ENCODE results near the gene PTPN1. TPM values are rescaled to one million over a fixed set of nuclear protein-coding genes. Genes with fewer than 3 reads are reported as not detected.

The PTPN1 gene
- total RNA-seq, 1 donor from 2014 or later = 8.4 TPM

- H3K27me3 ChIP-seq (ENCODE audit: control insufficient read depth in 3 of 3, insufficient read depth in 3 of 3, low read length in 3 of 3) = no peaks in the 10 kb centered on the region
- H3K4me3 ChIP-seq (ENCODE audit: low read length in 3 of 3) = peak overlapping the region in 1 of 3 donors; percentile 27
- peaks cover 46 to 50% (median 47%) of the 10 kb centered on the region in 3 donors for H3K4me1 ChIP-seq (ENCODE audit: control insufficient read depth in 3 of 3, insufficient read depth in 3 of 3, low read length in 3 of 3)
- no peaks in the 10 kb centered on the region for H3K36me3 ChIP-seq (ENCODE audit: control insufficient read depth in 3 of 3, insufficient read depth in 3 of 3, low read length in 3 of 3)
- H3K9ac ChIP-seq (ENCODE audit: low read depth in 1 of 3, low read length in 3 of 3) = peak overlapping the region in 2 of 3 donors; percentile 25 to 99
- no peaks in the 10 kb centered on the region for H3K9me3 ChIP-seq (ENCODE audit: control insufficient read depth in 3 of 3, low read length in 3 of 3)
- H3K27ac ChIP-seq (ENCODE audit: low read depth, low read length) = no peak overlapping the region
Measured at GRCh38 chr20:50512323-50512722, 2.1 kb downstream of the PTPN1 start.

DNA sequence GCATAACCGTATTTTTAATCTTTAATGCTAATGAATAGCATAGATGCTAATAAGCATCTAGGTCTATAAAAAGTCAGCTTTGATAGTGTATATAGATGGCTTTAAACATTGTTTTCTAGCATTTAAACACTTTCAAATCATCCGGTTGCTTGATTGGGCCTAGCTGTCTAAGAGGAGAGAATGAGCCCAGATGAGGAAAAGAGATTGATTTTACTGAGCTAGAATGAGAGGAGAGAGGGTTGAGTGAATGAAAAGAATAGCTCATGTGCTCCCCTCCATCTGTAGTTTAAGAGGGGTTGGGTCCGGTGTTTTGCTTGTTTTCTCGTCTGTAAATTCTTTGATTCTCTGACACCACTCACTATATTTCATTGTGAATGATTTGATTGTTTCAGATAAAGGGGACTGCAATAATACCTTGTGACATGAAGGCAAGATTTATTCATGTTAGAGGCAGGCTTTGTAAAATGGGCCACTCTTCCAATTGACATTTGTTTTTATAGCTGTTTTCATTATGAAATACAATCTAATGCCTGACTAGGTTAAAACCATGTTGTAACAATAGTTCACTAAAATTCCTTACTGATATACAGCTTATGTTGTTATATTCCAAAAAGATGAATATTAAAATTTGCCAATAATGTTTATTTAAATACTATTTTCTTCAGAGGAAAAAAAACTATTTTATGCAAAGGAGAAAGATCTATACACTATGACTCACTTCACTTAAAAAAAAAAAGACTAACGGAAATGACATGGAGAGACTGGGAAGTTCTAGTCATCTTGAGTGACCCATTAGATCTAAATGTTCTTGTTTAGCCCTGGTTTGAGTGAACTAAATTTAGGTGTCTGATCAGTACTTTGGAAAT lies 3.2 kb downstream of the PTPN1 start:
- no peaks in the 10 kb centered on the region for H3K9me3 ChIP-seq (ENCODE audit: control insufficient read depth in 3 of 3, low read length in 3 of 3)
- H3K36me3 ChIP-seq (ENCODE audit: control insufficient read depth in 3 of 3, insufficient read depth in 3 of 3, low read length in 3 of 3) = no peaks in the 10 kb centered on the region
- peaks cover 46 to 50% (median 47%) of the 10 kb centered on the region in 3 donors for H3K4me1 ChIP-seq (ENCODE audit: control insufficient read depth in 3 of 3, insufficient read depth in 3 of 3, low read length in 3 of 3)
- H3K27ac ChIP-seq (ENCODE audit: low read depth, low read length) = no peak overlapping the region
- H3K9ac ChIP-seq (ENCODE audit: low read depth in 1 of 3, low read length in 3 of 3) = peak overlapping the region in 2 of 3 donors; percentile 28 to 55
- H3K27me3 ChIP-seq (ENCODE audit: control insufficient read depth in 3 of 3, insufficient read depth in 3 of 3, low read length in 3 of 3) = no peaks in the 10 kb centered on the region
- H3K4me3 ChIP-seq (ENCODE audit: low read length in 3 of 3) = no peak overlapping the region

- H3K9me3 ChIP-seq (ENCODE audit: control insufficient read depth in 3 of 3, low read length in 3 of 3) = no peaks in the 10 kb centered on the region
- peaks cover 46 to 55% (median 47%) of the 10 kb centered on the region in 3 donors for H3K4me1 ChIP-seq (ENCODE audit: control insufficient read depth in 3 of 3, insufficient read depth in 3 of 3, low read length in 3 of 3)
- no peak overlapping the region for H3K9ac ChIP-seq (ENCODE audit: low read depth in 1 of 3, low read length in 3 of 3)
- H3K36me3 ChIP-seq (ENCODE audit: control insufficient read depth in 3 of 3, insufficient read depth in 3 of 3, low read length in 3 of 3) = no peaks in the 10 kb centered on the region
- no peak overlapping the region for H3K27ac ChIP-seq (ENCODE audit: low read depth, low read length)
- no peaks in the 10 kb centered on the region for H3K27me3 ChIP-seq (ENCODE audit: control insufficient read depth in 3 of 3, insufficient read depth in 3 of 3, low read length in 3 of 3)
- no peak overlapping the region for H3K4me3 ChIP-seq (ENCODE audit: low read length in 3 of 3)
Measured at GRCh38 chr20:50514035-50514337, 3.8 kb downstream of the PTPN1 start.

DNA sequence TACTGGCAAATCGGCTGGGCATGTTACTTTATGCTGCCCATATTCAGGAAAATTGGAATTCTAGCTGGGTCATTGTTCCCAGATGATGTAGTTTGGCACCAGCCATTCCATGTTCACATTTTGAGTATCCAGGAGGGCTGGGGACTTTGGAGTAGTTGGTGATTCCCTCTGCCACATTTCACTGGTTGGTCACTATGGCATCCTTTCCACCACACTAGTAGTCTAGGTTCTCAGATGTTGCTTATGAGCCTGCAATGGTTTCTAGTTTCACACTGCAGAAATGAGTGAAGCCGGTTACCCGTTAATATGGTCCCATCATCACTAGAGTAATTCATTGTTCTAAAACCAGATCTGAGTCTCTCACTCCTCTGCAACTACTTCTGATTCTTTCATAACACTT lies 4.6 kb downstream of the PTPN1 start:
- no peak overlapping the region for H3K27ac ChIP-seq (ENCODE audit: low read depth, low read length)
- H3K4me1 ChIP-seq (ENCODE audit: control insufficient read depth in 3 of 3, insufficient read depth in 3 of 3, low read length in 3 of 3) = peaks cover 44 to 57% (median 49%) of the 10 kb centered on the region in 3 donors
- no peaks in the 10 kb centered on the region for H3K9me3 ChIP-seq (ENCODE audit: control insufficient read depth in 3 of 3, low read length in 3 of 3)
- H3K27me3 ChIP-seq (ENCODE audit: control insufficient read depth in 3 of 3, insufficient read depth in 3 of 3, low read length in 3 of 3) = no peaks in the 10 kb centered on the region
- no peak overlapping the region for H3K4me3 ChIP-seq (ENCODE audit: low read length in 3 of 3)
- H3K9ac ChIP-seq (ENCODE audit: low read depth in 1 of 3, low read length in 3 of 3) = no peak overlapping the region
- H3K36me3 ChIP-seq (ENCODE audit: control insufficient read depth in 3 of 3, insufficient read depth in 3 of 3, low read length in 3 of 3) = no peaks in the 10 kb centered on the region

DNA sequence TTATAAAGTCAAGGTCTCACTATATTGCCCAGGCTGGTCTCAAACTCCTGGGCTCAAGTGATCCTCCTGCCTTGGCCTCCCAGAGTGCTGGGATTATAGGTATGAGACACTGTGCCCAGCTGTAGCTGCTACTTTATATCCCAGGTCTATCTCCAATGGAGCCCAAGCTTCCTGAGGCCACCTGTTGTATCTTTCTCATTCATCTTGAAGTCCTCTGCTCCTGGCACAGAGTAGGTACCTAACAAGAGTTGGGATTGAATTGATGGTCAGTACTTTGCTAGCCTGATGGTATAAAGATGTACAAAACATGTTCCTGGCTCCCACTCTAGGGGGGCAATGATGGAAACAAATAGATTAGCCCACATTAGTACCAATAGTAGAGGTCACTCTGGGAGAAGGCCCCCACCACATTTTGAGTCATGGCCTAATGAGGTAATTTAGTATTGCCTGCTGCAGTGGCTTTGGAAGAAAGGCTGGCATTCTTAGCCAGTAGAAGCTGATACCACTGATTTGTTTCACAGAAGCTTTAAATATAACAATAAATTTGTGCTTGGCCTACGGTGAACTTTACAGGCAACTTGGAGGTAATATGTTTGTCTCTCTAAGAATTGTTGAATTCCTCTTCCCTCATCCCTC lies 5.4 kb downstream of the PTPN1 start:
- H3K27me3 ChIP-seq (ENCODE audit: control insufficient read depth in 3 of 3, insufficient read depth in 3 of 3, low read length in 3 of 3) = no peaks in the 10 kb centered on the region
- H3K27ac ChIP-seq (ENCODE audit: low read depth, low read length) = no peak overlapping the region
- H3K9ac ChIP-seq (ENCODE audit: low read depth in 1 of 3, low read length in 3 of 3) = no peak overlapping the region
- H3K36me3 ChIP-seq (ENCODE audit: control insufficient read depth in 3 of 3, insufficient read depth in 3 of 3, low read length in 3 of 3) = no peaks in the 10 kb centered on the region
- H3K4me3 ChIP-seq (ENCODE audit: low read length in 3 of 3) = no peak overlapping the region
- H3K9me3 ChIP-seq (ENCODE audit: control insufficient read depth in 3 of 3, low read length in 3 of 3) = no peaks in the 10 kb centered on the region
- H3K4me1 ChIP-seq (ENCODE audit: control insufficient read depth in 3 of 3, insufficient read depth in 3 of 3, low read length in 3 of 3) = peaks cover 43 to 57% (median 50%) of the 10 kb centered on the region in 3 donors

DNA sequence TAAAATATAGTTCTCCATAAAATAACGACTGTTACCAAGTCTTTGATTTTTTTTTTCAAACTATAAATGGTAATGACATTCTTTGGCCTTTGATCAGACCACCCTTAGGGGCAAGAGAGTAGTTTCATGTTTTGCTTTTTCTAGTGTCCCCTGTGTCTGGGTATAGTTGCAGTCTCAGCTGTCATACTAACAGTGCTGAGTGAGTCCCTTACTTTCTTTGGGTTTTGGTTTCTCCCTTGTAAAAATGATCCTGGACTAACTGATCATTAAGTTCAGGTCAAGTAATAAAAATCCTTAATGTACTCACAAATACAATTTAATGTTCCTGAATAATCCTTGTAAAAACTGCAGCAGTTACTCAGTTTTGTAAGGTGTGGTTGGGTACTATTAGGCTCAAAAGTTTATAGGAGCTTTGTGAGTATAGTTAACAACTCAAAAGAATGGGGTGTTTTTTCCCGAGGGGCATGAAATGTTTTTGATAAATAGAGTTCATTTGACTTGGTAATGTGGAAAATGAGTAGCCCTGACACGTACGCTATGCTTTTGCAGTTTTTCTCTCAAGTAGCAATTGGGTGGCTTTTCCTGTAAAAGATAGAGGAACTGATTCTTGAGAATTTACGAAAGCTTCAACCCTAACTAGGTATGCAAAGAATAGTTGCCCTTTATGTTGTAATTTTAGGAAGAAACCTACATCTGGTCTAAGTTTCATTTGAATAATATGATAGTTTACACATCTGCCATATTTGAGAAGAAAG lies 6.2 kb downstream of the PTPN1 start:
- no peak overlapping the region for H3K9ac ChIP-seq (ENCODE audit: low read depth in 1 of 3, low read length in 3 of 3)
- no peaks in the 10 kb centered on the region for H3K27me3 ChIP-seq (ENCODE audit: control insufficient read depth in 3 of 3, insufficient read depth in 3 of 3, low read length in 3 of 3)
- no peaks in the 10 kb centered on the region for H3K9me3 ChIP-seq (ENCODE audit: control insufficient read depth in 3 of 3, low read length in 3 of 3)
- no peaks in the 10 kb centered on the region for H3K36me3 ChIP-seq (ENCODE audit: control insufficient read depth in 3 of 3, insufficient read depth in 3 of 3, low read length in 3 of 3)
- H3K27ac ChIP-seq (ENCODE audit: low read depth, low read length) = no peak overlapping the region
- H3K4me1 ChIP-seq (ENCODE audit: control insufficient read depth in 3 of 3, insufficient read depth in 3 of 3, low read length in 3 of 3) = peaks cover 39 to 54% (median 49%) of the 10 kb centered on the region in 3 donors
- no peak overlapping the region for H3K4me3 ChIP-seq (ENCODE audit: low read length in 3 of 3)

- Histone ChIP-seq H3K4me1 (ENCODE audit: control insufficient read depth in 3 of 3, insufficient read depth in 3 of 3, low read length in 3 of 3) (peaks cover 35 to 52% (median 45%) of the 10 kb centered on the region in 3 donors), H3K4me3 (ENCODE audit: low read length in 3 of 3) (no peak overlapping the region), H3K9me3 (ENCODE audit: control insufficient read depth in 3 of 3, low read length in 3 of 3) (no peaks in the 10 kb centered on the region), H3K9ac (ENCODE audit: low read depth in 1 of 3, low read length in 3 of 3) (no peak overlapping the region), H3K27ac (ENCODE audit: low read depth, low read length) (no peak overlapping the region), H3K27me3 (ENCODE audit: control insufficient read depth in 3 of 3, insufficient read depth in 3 of 3, low read length in 3 of 3) (no peaks in the 10 kb centered on the region), H3K36me3 (ENCODE audit: control insufficient read depth in 3 of 3, insufficient read depth in 3 of 3, low read length in 3 of 3) (no peaks in the 10 kb centered on the region)
Measured at GRCh38 chr20:50516935-50517816, 7.0 kb downstream of the PTPN1 start.

DNA sequence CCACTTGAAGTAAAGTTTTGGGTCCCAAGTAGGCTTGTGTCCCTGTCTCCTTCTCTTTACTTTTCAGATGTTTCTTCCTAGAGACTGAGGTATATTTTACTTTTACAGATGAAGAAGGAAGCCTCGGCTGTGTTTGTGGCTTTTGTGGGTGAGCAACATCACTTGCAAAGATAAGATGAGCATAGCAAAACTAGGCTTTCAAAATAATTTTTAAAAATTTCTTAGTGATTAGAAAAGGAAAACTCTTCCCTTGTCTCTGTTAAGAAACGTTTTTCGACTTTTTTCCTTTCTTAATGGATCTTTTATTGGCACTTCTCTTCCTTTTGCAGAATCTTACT lies 7.6 kb downstream of the PTPN1 start:
- H3K9ac ChIP-seq (ENCODE audit: low read depth in 1 of 3, low read length in 3 of 3) = no peak overlapping the region
- no peaks in the 10 kb centered on the region for H3K9me3 ChIP-seq (ENCODE audit: control insufficient read depth in 3 of 3, low read length in 3 of 3)
- H3K27me3 ChIP-seq (ENCODE audit: control insufficient read depth in 3 of 3, insufficient read depth in 3 of 3, low read length in 3 of 3) = no peaks in the 10 kb centered on the region
- peaks cover 30 to 45% (median 41%) of the 10 kb centered on the region in 3 donors for H3K4me1 ChIP-seq (ENCODE audit: control insufficient read depth in 3 of 3, insufficient read depth in 3 of 3, low read length in 3 of 3)
- no peak overlapping the region for H3K4me3 ChIP-seq (ENCODE audit: low read length in 3 of 3)
- H3K36me3 ChIP-seq (ENCODE audit: control insufficient read depth in 3 of 3, insufficient read depth in 3 of 3, low read length in 3 of 3) = no peaks in the 10 kb centered on the region
- no peak overlapping the region for H3K27ac ChIP-seq (ENCODE audit: low read depth, low read length)

DNA sequence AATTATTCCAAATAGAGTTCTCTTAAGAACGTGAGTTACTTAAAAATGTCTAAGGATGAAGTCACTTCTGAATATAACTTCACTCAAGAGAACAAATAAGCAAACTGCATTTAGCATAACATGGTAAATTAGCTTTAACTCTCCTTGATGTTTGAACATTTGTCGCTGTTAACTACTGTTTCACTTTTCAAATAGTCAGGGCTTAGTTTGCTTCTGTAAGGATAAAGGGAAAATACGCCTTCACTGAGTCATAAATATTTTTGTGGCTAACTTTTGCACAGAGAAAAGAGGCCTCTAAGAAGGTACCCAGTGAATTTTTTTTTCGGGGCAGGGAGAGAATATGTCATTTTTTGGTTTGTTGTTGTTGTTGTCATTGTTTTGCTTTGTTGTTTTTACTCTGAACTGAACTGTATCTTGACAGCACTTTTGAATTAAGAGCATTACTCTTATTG lies 8.1 kb downstream of the PTPN1 start:
- H3K27me3 ChIP-seq (ENCODE audit: control insufficient read depth in 3 of 3, insufficient read depth in 3 of 3, low read length in 3 of 3) = no peaks in the 10 kb centered on the region
- no peaks in the 10 kb centered on the region for H3K36me3 ChIP-seq (ENCODE audit: control insufficient read depth in 3 of 3, insufficient read depth in 3 of 3, low read length in 3 of 3)
- no peak overlapping the region for H3K4me3 ChIP-seq (ENCODE audit: low read length in 3 of 3)
- H3K27ac ChIP-seq (ENCODE audit: low read depth, low read length) = no peak overlapping the region
- no peaks in the 10 kb centered on the region for H3K9me3 ChIP-seq (ENCODE audit: control insufficient read depth in 3 of 3, low read length in 3 of 3)
- H3K4me1 ChIP-seq (ENCODE audit: control insufficient read depth in 3 of 3, insufficient read depth in 3 of 3, low read length in 3 of 3) = peaks cover 26 to 45% (median 40%) of the 10 kb centered on the region in 3 donors
- no peak overlapping the region for H3K9ac ChIP-seq (ENCODE audit: low read depth in 1 of 3, low read length in 3 of 3)

All from skeletal muscle tissue (tissue), 4 donors.